Measurements from ENCODE around the gene CCDC80. TPM values are rescaled to one million over a fixed set of nuclear protein-coding genes. Genes with fewer than 3 reads are reported as not detected.
"Not testable (repeated sequence)": the region's sequence is repeated elsewhere in the genome, so short reads cannot be mapped to it uniquely, and the experiment has no call there.

CCDC80 gene
- total RNA-seq, 2 experiments from 2014 or later = 0.59 to 0.63 TPM

DNA sequence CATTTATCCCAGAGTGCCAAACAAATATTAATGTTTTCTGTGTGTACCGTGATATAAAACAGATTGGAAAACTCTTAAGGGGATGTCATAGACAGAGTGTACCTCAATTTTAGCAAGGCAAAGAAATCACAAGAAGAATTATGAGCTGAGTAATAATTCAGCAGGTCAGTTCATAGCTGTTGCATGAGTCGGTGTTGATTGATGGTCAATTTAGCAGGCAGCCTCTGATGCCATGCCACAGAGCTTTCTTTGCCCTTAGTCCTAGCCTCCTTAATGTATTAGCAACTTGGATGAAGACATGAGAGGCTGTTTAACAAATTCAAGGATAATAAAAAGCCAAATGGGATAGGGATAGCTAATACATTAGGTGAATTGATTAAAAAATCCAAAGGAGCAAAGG, 72.3 kb downstream of the CCDC80 start:
- Histone ChIP-seq H3K27ac (ENCODE audit: low read depth, low read length, poor library complexity, severe bottlenecking) (no peak overlapping the region), H3K79me2 (ENCODE audit: insufficient read depth, low read depth, low read length) (peaks cover 3% of the 10 kb centered on the region; the same call in 1 of the 2 replicates), H3K4me2 (ENCODE audit: low read length) (no peak overlapping the region), H4K20me1 (ENCODE audit: insufficient read depth, low read length) (no peaks in the 10 kb centered on the region), H3K4me3 (ENCODE audit: low read depth, low read length, poor library complexity, severe bottlenecking) (no peak overlapping the region), H3K9me2 (ENCODE audit: insufficient read depth, low read length) (no peaks in the 10 kb centered on the region), H3K9me3 (ENCODE audit: low read length) (no peaks in the 10 kb centered on the region), H2AFZ (ENCODE audit: low read length) (no peak overlapping the region), H3K36me3 (ENCODE audit: insufficient read depth, low read length) (peaks cover 80% of the 10 kb centered on the region), H3K4me1 (ENCODE audit: insufficient read depth, low read length, poor library complexity, severe bottlenecking) (peaks cover 4% of the 10 kb centered on the region)
- intact Hi-C loops (cut with micrococcal nuclease; ENCODE audit: unreplicated experiment) = no loop called here
- CTCF ChIA-PET (ENCODE audit: unreplicated experiment) = interaction anchor here (0.7 kb wide), 1 partner anchor 35 kb away, joined by 3 read pairs; no protein-coding TSS in a partner anchor
- no peak for TF ChIP-seq CTCF (conservative IDR thresholded peaks at IDR 0.05; ENCODE audit: low read length)
- TF ChIP-seq EZH2phosphoT487 (IDR thresholded peaks at IDR 0.05; ENCODE audit: borderline replicate concordance, low read depth, low read length) = no peak
- DNase-seq (ENCODE audit: low spot score) = no peak
- POLR2A ChIA-PET = interaction anchor here (0.5 to 3.6 kb wide), 5 partner anchors 8 to 1485 kb away, joined by 3 to 13 read pairs (median 6); no protein-coding TSS in a partner anchor
- no TSS peak for BruUV-seq (replicated peaks)

DNA sequence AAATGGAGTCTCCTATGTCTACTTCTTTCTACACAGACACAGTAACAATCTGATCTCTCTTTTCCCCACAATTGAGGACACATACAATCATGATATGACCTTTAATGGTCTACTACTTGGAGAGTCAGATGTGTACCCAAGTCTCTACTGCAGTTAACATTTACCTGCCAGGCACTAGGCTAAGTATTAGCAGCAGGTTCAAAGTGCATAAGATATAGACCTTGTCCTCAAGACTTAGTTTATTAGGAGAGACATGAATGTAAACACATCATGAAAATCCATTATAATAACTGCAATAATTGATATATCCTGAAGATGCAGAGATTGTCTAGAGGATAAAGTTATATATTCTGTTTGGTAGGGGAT, 76.0 kb downstream of the CCDC80 start:
- ChIA-PET CTCF (ENCODE audit: unreplicated experiment) (no interaction called here), POLR2A (no interaction called here)
- Histone ChIP-seq H2AFZ (ENCODE audit: low read length) (no peak overlapping the region), H3K4me3 (ENCODE audit: low read depth, low read length, poor library complexity, severe bottlenecking) (no peak overlapping the region), H3K79me2 (ENCODE audit: insufficient read depth, low read depth, low read length) (peaks cover 33% of the 10 kb centered on the region), H4K20me1 (ENCODE audit: insufficient read depth, low read length) (peaks cover 10% of the 10 kb centered on the region; the same call in 1 of the 2 replicates), H3K4me1 (ENCODE audit: insufficient read depth, low read length, poor library complexity, severe bottlenecking) (peaks cover 14% of the 10 kb centered on the region), H3K27ac (ENCODE audit: low read depth, low read length, poor library complexity, severe bottlenecking) (no peak overlapping the region), H3K4me2 (ENCODE audit: low read length) (no peak overlapping the region), H3K9me2 (ENCODE audit: insufficient read depth, low read length) (no peaks in the 10 kb centered on the region), H3K9me3 (ENCODE audit: low read length) (no peaks in the 10 kb centered on the region), H3K36me3 (ENCODE audit: insufficient read depth, low read length) (peaks cover 47% of the 10 kb centered on the region)
- no TSS peak for BruUV-seq (replicated peaks)
- DNase-seq (ENCODE audit: low spot score) = no peak
- intact Hi-C loops (cut with micrococcal nuclease; ENCODE audit: unreplicated experiment) = loop anchor here (5.0 kb wide), 3 partner anchors 428 to 453 kb away; a partner anchor contains a TSS
- TF ChIP-seq EZH2phosphoT487 (IDR thresholded peaks at IDR 0.05; ENCODE audit: borderline replicate concordance, low read depth, low read length) (no peak), CTCF (conservative IDR thresholded peaks at IDR 0.05; ENCODE audit: low read length) (no peak)

DNA sequence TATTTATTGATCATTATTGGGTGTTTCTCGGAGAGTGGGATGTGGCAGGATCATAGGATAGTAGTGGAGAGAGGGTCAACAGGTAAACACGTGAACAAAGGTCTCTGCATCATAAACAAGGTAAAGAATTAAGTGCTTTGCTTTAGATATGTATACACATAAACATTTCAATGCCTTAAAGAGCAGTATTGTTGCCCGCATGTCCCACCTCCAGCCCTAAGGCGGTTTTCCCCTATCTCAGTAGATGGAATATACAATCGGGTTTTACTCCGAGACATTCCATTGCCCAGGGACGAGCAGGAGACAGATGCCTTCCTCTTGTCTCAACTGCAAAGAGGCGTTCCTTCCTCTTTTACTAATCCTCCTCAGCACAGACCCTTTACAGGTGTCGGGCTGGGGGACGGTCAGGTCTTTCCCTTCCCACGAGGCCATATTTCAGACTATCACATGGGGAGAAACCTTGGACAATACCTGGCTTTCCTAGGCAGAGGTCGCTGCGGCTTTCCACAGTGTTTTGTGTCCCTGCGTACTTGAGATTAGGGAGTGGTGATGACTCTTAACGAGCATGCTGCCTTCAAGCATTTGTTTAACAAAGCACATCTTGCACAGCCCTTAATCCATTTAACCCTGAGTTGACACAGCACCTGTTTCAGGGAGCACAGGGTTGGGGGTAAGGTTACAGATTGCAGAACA, 76.5 kb downstream of the CCDC80 start:
- DNase-seq (ENCODE audit: low spot score) = not testable (repeated sequence)

More for the DNA sequence above, 76.5 kb downstream of the CCDC80 start:
- Histone ChIP-seq H3K4me1 (ENCODE audit: insufficient read depth, low read length, poor library complexity, severe bottlenecking) (peaks cover 18% of the 10 kb centered on the region), H3K36me3 (ENCODE audit: insufficient read depth, low read length) (peaks cover 47% of the 10 kb centered on the region), H3K79me2 (ENCODE audit: insufficient read depth, low read depth, low read length) (peaks cover 38% of the 10 kb centered on the region), H4K20me1 (ENCODE audit: insufficient read depth, low read length) (peaks cover 15% of the 10 kb centered on the region; the same call in 1 of the 2 replicates)
- POLR2A ChIA-PET; H2AFZ ChIP-seq (ENCODE audit: low read length); H3K9me3 ChIP-seq (ENCODE audit: low read length); H3K27ac ChIP-seq (ENCODE audit: low read depth, low read length, poor library complexity, severe bottlenecking); H3K9me2 ChIP-seq (ENCODE audit: insufficient read depth, low read length); H3K4me2 ChIP-seq (ENCODE audit: low read length); H3K4me3 ChIP-seq (ENCODE audit: low read depth, low read length, poor library complexity, severe bottlenecking); CTCF ChIA-PET (ENCODE audit: unreplicated experiment); BruUV-seq (replicated peaks): not testable (repeated sequence)
- intact Hi-C loops (cut with micrococcal nuclease; ENCODE audit: unreplicated experiment) = loop anchor here (5.0 kb wide), 3 partner anchors 427 to 453 kb away; a partner anchor contains a TSS

All from OCI-LY7 (cell line).